GM18909 (cell line): ENCODE results near the gene PFKFB4.

Experiments used
- ATAC-seq: cut with Tn5 transposase; IDR thresholded peaks from one replicate; pipeline ENCODE4 v1.9.1; 2021; ENCODE audit warnings: mild to moderate bottlenecking; ENCODE audit not compliant: unreplicated experiment, poor library complexity

PFKFB4 gene

GRCh38 chr3:48556796-48557626 is at the start of gene PFKFB4:
Gene PFKFB4 (minus strand): TSS chr3:48556803. CDS start chr3:48556777, 26 bp downstream.
- peak; percentile 84 for ATAC-seq

- no peak for ATAC-seq
Measured at GRCh38 chr3:48601622-48601994, 45.0 kb upstream of the PFKFB4 start.

- ATAC-seq, result no peak
Measured at GRCh38 chr3:48600711-48601621, 44.4 kb upstream of the PFKFB4 start.

- no peak for ATAC-seq
Measured at GRCh38 chr3:48599509-48600285, 43.1 kb upstream of the PFKFB4 start.

- no peak for ATAC-seq
Measured at GRCh38 chr3:48599077-48599501, 42.5 kb upstream of the PFKFB4 start.

- ATAC-seq, result no peak
Measured at GRCh38 chr3:48598323-48599076, 41.9 kb upstream of the PFKFB4 start.

GRCh38 chr3:48597408-48597800 is 40.8 kb upstream of the PFKFB4 start:
- no peak for ATAC-seq

- ATAC-seq, result no peak
Measured at GRCh38 chr3:48596676-48597407, 40.2 kb upstream of the PFKFB4 start.

- ATAC-seq, result no peak
Measured at GRCh38 chr3:48596157-48596556, 39.6 kb upstream of the PFKFB4 start.

- no peak for ATAC-seq
Measured at GRCh38 chr3:48595526-48596121, 39.0 kb upstream of the PFKFB4 start.

- no peak for ATAC-seq
Measured at GRCh38 chr3:48595075-48595525, 38.5 kb upstream of the PFKFB4 start, which contains the start of gene COL7A1. Gene COL7A1 (minus strand): TSS chr3:48595329. CDS start chr3:48595159, 170 bp downstream.

- no peak for ATAC-seq
Measured at GRCh38 chr3:48594417-48595049, 37.9 kb upstream of the PFKFB4 start.

GRCh38 chr3:48593337-48593736 is 36.7 kb upstream of the PFKFB4 start:
- ATAC-seq, result no peak

- ATAC-seq, result no peak
Measured at GRCh38 chr3:48592519-48593087, 36.0 kb upstream of the PFKFB4 start.

GRCh38 chr3:48591886-48592518 is 35.4 kb upstream of the PFKFB4 start:
- ATAC-seq, result no peak

- no peak for ATAC-seq
Measured at GRCh38 chr3:48591436-48591835, 34.8 kb upstream of the PFKFB4 start.

- no peak for ATAC-seq
Measured at GRCh38 chr3:48588230-48588629, 31.6 kb upstream of the PFKFB4 start.
